GM18858 (cell line): Measurements from ENCODE around the gene CDK12.

Experiments
- ATAC-seq: cut with Tn5 transposase; IDR thresholded peaks from one replicate; pipeline ENCODE4 v1.9.1; 2021; ENCODE audit not compliant: unreplicated experiment

Gene CDK12

DNA sequence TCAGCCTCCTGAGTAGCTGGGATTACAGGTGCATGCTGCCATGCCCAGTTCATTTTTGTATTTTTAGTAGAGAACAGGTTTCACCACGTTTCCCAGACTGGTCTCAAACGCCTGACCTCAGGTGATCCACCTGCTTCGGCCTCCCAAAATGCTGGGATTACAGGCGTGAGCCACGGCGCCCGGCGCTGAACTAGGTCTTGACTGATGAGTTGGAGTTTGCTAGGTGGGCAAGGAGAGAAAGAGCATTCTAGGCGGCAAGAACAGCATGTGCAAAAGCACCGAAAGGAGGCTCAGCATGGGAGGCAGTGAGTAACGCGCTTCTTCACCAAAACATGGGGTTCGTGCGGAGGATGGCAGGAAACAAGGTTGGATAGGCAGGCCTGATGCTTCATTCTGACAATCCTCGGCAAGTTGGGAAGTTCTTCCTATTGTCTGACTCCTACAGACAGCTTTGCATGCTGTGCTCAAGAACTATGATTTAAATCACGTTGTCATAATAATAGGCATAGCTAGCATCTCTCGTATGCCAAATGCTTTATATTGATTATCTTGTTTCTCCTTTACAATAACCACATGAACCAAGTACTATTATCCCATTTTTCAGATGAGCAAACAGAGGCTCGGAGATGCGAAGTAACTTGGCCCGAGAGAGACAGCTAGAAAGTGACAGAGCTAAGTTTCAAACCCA is 119.9 kb downstream of the CDK12 start:
- ATAC-seq, result no peak

DNA sequence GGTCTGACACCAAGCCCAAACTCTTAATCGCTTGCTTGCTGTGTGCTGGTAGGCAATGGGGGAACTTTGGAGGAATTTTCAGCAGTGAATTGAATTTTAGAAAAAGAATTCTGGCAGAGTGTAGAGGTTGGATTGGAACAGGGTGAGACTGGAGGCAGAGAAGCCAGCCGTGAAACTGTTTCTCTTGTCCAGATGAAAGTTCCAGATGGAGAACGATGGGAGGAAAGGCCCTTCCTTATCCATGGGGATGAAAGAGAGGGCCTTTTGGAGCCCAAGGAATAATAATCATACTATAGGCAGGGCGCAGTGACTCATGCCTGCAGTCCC is 120.4 kb downstream of the CDK12 start:
- ATAC-seq, result no peak

DNA sequence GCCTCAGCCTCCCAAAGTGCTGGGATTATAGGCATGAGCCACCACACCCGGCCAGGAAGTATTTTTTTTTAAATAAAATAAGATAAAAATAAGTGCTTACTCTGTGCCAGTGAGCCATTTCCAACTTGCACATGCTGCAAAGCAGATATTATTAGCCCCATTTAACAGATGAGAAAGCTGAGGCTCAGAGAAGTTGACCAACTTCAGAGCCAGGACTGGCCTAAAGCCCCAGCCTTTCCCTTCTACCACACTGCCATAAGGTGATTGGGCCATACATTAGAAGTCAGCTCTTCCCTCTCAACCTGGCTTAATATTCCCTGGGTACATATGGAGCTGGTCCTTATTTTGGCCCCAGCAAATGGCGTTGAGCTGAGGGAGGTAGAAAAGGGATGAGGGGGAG is 121.4 kb downstream of the CDK12 start:
- ATAC-seq, result no peak
